ENCODE data around the gene ELMO1.

Gene ELMO1

DNA sequence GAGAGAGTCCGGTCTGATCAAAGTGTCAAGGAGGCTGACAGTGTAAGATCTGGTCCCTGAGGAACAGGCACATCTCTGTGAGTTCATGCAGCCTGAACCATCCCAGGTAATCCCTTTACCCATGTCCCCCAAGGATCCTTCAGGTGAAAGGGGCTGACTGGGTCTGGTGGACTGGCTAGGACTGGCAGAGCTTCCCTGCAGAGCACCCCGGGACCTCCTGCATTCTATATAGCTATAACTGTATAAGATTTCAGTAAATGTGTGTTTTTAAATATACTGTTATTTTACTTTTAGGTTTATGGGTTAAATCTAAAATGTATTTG, 246.8 kb downstream of the ELMO1 start:
- in situ Hi-C loops (cut with HindIII; ENCODE audit: low sequenced_read_pairs) = no loop called here
- no peak for DNase-seq (ENCODE audit: low read depth)
- no peak overlapping the region for H3K4me3 ChIP-seq (ENCODE audit: low read depth, low read length)

DNA sequence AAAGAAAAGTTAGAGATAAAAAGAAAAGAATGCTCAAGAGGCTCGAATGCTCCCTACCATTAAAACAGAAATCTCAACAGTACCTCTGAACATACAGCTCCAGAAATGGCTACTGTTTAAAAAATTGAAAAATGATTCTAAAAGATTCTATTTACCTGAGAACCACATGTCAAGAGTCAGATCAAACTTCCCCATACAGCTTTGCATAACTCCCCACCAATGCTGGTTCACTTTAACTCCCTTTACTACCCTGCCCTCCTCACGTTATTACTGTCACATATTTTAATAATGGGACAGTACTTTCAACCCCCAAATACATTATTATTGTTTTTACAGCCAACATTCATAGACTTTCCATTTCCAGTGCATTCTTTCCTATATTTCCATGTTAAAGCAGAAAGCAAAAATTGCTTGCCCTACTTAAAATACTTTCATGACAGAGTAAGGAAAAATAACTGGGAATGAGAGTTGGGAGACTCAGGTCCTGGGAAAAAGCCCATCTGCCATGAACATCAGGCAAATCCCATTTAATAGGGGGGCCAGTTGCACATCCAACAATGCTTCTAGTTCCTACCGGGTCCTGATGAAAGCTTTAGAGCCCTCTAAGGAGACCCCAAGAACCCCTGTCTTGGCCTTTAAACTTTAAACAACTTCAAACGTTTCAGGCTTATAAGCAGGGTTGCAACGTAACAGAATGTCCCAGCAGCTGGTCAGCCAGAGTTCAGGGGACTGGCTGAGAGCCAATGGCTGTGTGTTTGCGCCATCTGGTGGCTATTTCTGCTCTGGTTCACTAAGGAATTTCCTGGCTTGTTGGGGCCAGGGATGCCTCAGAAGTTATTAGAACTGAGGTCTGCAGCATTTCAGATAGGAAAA, 247.4 kb downstream of the ELMO1 start:
- H3K4me3 ChIP-seq (ENCODE audit: low read depth, low read length) = no peak overlapping the region
- DNase-seq (ENCODE audit: low read depth) = peak; percentile 72
- in situ Hi-C loops (cut with HindIII; ENCODE audit: low sequenced_read_pairs) = no loop called here
- TF ChIP-seq, protein P1, sequence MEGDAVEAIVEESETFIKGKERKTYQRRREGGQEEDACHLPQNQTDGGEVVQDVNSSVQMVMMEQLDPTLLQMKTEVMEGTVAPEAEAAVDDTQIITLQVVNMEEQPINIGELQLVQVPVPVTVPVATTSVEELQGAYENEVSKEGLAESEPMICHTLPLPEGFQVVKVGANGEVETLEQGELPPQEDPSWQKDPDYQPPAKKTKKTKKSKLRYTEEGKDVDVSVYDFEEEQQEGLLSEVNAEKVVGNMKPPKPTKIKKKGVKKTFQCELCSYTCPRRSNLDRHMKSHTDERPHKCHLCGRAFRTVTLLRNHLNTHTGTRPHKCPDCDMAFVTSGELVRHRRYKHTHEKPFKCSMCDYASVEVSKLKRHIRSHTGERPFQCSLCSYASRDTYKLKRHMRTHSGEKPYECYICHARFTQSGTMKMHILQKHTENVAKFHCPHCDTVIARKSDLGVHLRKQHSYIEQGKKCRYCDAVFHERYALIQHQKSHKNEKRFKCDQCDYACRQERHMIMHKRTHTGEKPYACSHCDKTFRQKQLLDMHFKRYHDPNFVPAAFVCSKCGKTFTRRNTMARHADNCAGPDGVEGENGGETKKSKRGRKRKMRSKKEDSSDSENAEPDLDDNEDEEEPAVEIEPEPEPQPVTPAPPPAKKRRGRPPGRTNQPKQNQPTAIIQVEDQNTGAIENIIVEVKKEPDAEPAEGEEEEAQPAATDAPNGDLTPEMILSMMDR (IDR thresholded peaks at IDR 0.05; ENCODE audit: low read depth, low read length, missing control alignments) = peak; percentile 87

More for the DNA sequence above, 246.8 kb downstream of the ELMO1 start:
- TF ChIP-seq, protein P1 (IDR thresholded peaks at IDR 0.05; ENCODE audit: low read depth, low read length, missing control alignments) = no peak

DNA sequence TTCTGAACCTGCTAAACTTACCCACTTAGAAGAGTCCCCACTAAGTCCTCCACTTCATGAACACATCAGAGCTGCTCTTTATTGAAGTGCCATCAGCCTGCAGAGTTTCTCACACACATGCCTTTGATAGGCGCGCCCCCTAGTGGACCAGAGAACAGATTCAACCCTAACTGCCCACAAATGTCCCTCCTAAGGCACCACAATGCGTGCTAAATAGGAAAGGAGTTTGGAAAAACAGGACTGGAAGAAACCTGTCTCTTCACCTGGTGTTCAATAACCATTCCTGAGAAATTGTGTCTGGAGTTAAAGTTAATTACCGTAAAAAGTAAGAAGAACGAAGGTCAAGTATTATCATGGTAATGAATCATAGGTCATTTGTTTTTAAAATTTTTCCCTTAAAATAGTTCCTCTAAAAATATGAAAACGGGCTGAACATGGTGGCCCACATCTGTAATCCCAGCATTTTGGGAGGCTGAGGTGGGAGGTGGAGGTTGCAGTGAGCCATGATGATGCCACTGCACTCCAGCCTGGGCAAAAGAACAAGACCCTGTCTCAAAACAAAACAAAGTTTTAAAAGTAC, 249.7 kb downstream of the ELMO1 start:
- no peak overlapping the region for H3K4me3 ChIP-seq (ENCODE audit: low read depth, low read length)
- peak; percentile 64 for DNase-seq (ENCODE audit: low read depth)
- TF ChIP-seq, protein P1 (IDR thresholded peaks at IDR 0.05; ENCODE audit: low read depth, low read length, missing control alignments) = peak; percentile 93
- in situ Hi-C loops (cut with HindIII; ENCODE audit: low sequenced_read_pairs) = loop anchor here (5.0 kb wide), 1 partner anchor 707 kb away; no protein-coding TSS in a partner anchor

DNA sequence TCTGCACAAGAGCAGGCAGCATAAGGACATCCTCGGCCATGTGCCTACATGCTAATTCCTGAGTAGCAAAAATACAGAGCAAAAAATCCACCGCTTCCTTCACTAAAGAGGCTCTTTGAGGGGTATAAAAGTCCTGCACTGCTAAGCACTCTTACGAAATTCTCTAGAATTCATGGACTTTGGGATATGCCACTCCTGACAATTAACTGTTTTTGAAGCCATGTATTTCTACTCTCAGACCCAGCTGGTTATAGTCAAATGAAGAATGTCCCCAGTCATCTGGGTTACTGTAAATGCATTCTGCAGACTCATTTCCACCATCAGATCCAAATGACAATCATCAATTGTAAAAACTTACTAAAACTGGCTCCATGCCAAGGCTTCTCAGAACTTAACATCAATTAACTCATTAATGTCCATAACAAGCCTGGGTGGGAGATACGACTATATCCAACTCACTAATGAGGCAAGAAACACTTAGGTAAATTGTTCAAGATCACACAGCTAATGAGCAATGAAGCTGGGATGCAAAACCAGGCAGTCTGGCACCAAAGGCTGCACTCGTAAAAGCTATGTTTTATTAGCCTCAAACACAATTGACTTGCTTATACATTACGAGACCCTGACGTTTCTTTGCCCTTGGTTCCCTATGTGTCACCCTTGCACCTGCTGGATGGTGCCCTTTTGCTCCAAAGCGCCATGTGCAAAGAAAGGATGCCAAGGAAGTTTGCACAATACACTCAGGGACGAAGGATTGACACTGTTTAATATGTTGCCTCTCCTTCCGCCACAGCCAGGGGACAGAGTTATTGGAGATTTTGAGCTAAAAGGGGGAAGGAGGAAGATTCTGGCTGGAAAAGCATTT, 250.4 kb downstream of the ELMO1 start:
- H3K4me3 ChIP-seq (ENCODE audit: low read depth, low read length) = no peak overlapping the region
- no peak for DNase-seq (ENCODE audit: low read depth)
- TF ChIP-seq, protein P1 (IDR thresholded peaks at IDR 0.05; ENCODE audit: low read depth, low read length, missing control alignments) = no peak
- in situ Hi-C loops (cut with HindIII; ENCODE audit: low sequenced_read_pairs) = loop anchor here (5.0 kb wide), 1 partner anchor 706 kb away; no protein-coding TSS in a partner anchor

DNA sequence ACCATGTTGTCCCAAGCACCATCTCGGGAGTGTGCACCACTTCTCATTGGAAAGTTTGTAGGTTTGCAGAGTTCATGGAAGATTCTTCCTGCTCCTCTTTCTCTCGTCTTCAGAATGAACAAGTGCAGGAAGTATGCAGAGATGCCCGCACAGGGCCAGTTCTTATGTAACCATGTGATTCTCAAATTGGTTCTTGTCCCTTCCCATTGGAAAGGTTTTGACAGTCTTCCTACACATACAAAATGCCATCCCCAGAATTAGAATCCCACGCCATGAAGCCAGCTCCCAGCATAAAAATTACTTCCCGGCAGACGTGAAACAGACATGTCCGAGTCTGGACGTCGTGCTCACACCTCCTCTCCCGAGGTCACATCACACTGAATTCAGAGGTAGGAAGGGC, 251.6 kb downstream of the ELMO1 start:
- TF ChIP-seq, protein P1 (IDR thresholded peaks at IDR 0.05; ENCODE audit: low read depth, low read length, missing control alignments) = no peak
- no peak for DNase-seq (ENCODE audit: low read depth)
- no peak overlapping the region for H3K4me3 ChIP-seq (ENCODE audit: low read depth, low read length)
- in situ Hi-C loops (cut with HindIII; ENCODE audit: low sequenced_read_pairs) = loop anchor here (5.0 kb wide), 1 partner anchor 705 kb away; no protein-coding TSS in a partner anchor

DNA sequence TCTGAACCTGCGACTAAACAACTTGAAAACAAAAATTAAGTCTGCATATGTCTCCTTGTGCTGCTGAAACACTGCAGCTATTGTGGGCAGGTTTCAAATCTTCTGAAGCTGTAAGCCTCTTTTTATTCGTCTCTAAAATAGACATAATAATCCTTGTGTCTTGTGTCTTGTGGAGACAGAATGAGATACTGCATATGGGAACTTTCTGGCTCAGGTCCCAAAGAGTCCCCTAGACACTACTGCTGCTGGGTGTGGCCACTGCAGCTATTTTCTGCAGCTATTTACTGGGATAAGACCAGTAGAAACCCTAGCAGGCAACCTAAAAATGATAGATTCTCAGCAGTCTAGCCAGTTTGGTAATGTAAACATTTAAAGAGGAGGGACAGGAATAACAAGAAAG, 252.0 kb downstream of the ELMO1 start:
- no peak overlapping the region for H3K4me3 ChIP-seq (ENCODE audit: low read depth, low read length)
- in situ Hi-C loops (cut with HindIII; ENCODE audit: low sequenced_read_pairs) = loop anchor here (5.0 kb wide), 1 partner anchor 704 kb away; no protein-coding TSS in a partner anchor
- no peak for DNase-seq (ENCODE audit: low read depth)
- TF ChIP-seq, protein P1 (IDR thresholded peaks at IDR 0.05; ENCODE audit: low read depth, low read length, missing control alignments) = no peak

Data from astrocyte of the cerebellum (primary cell).